ENCODE results near the gene CDC45.

Gene CDC45

DNA sequence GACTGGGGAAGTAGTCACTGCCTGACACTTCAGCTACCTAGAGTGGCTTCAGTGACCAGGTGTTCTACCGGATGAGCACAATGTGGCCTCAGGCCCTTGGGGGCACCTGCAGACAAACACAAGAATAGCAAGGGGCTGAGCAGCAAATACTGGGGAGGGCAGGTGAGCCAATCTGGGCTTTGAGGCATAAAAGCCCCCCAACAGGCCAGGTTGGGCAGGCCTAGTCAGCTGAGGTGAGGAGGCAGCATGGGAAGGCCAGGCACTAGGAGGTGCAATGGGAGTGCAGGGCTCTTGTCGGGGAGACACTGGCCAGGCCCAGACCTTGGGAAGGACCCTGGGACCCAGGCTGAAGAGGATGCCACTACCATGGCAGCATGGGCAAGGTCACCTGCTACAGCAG lies 9.7 kb upstream of the CDC45 start:
- no peak for DNase-seq

DNA sequence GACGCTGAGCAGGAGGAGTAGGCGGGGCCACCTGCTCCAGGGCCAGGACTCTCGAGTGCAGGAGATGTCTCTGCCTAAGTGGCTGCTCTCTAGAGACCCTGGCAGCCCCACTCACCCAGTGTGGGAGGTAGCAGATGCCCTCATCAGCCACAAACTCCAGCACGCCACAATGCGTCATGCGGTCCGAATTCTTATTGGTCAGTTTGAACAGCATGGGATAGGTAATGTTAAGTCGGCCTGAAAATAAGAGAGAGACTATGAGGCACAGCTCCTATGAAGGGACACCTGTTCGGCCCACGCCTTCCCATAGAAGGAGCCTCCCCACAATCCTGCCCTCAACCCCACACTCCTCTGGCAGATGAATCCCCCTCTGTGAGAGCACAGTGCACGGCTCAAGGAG lies 8.1 kb upstream of the CDC45 start:
- no peak for DNase-seq

DNA sequence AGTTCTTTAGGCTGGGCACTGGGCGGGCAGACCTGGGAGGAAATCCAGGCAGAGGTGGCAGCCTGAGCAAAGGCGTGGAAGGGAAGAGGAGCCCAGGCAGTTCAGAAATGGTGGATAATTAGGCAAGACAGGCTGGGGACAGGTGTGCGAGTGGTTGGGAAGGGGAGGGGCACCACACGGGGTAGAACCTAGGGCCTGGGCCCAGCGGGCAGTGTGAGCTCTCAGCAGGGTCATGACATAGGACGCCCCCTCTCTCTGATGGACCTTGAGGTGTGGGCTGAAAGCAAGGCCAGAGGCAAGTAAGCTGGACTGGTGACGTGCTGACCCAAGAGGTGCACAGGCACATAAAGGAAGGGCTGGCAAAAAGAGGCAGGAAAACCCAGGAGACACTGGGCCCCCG lies 7.5 kb upstream of the CDC45 start:
- no peak for DNase-seq

DNA sequence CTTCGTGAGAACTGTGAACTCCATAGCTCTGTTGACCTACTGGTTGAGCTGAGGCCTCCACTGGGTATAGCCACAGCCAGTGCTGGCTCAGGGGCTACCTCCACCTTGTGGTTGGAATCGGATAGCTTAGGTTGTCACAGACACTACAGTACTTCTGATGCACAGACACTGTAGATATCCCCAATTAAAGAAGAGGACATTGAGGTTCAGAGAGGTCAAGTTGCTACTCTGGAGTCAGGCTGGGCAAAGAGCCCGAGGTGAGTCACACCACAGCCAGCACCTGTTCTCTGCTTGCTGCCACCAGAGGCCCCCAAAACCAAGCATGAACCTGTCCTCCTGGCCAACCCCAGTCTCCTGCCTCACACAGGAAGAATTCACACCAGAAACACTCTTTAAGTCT lies 6.1 kb upstream of the CDC45 start:
- DNase-seq, result no peak

DNA sequence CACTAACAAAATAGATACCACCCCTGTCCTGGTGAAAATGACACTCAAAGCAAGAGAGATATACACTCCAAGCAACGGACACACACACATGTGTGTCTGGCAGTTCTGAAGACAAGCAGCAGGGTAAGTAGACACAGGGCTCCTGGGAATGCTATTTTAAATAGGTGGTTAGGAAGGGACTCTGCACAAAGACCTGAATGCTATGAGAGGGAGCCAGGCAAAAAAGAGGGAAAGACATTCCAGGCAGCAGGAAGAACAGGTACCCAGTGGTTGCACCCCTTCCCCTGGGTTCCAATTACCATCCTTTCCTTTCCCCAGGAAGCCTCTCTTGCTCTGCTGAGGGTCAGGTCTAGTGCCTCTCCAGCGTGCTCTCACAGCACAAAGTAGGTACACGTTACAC lies 3.7 kb upstream of the CDC45 start:
- DNase-seq, result no peak

DNA sequence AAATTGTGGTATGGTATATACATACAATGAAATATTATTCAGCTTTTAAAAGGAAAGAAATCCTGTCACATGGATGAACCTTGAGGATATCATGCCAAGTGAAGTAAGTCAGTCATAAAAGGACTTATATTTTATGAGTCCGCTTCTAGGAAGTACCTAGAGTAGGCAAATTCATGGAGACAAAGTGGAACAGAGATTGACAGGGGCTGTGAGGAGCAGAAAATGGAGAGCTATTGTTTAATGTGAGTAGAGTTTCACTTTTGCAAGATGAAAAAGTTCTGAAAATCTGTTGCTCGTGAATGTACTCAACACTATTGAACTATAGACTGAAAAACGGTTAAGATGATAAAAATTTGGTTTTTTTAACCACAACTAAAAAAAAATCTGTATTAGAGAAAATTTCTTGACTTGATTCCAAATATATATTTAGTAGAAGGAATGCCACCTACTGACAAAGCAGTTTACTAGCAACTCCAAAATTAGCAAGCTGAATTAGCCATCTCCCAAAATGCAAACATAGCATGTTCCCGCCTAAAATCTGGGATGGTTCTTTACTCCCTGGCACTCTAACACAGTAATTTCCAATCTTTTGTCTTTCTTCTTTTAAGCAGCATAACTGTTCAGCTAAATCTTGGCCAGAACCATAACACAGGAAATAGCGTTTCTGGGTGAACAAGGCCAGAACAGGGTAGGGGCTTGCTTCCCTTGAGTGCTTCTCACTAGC lies 2.2 kb upstream of the CDC45 start:
- no peak for DNase-seq

DNA sequence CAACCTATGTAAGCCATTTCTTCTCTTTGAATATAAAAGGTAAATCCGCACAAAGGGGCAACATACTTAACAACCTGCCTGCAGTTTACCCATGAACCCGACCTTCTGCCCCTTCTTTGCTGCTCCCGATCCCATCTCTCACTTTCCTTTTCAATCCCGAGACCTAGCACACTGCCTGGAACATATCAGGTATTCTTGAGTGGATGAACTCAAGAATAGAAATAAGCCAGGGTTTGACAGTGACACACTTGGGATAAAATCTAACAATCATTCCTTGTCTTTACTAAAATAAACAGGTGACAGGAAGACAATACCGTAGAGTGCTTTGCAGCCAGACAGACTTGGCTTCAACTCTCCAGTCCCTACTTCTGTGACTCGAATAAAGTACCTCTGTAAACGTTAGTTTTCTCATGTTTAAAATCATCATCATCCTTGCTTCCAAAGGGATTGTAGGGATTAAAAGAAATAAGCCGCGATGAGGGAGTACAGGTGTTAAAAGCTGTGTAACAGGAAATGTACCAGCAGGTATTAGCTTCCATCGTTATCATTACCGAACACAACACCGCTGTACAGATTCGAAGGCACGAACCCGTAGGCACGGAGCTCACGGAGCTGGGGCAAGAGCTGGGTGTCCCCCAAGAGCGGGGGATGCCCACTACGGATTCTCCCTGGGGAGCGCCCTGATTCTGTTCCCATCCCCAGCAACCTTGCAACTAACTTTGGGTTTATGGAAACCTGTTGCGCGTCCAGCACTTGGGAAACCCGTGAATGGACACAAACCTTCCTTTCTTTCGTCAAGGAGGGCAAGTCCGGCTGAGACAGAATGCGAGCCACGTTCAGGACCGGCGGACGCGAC lies 1.4 kb upstream of the CDC45 start:
- no peak for DNase-seq

DNA sequence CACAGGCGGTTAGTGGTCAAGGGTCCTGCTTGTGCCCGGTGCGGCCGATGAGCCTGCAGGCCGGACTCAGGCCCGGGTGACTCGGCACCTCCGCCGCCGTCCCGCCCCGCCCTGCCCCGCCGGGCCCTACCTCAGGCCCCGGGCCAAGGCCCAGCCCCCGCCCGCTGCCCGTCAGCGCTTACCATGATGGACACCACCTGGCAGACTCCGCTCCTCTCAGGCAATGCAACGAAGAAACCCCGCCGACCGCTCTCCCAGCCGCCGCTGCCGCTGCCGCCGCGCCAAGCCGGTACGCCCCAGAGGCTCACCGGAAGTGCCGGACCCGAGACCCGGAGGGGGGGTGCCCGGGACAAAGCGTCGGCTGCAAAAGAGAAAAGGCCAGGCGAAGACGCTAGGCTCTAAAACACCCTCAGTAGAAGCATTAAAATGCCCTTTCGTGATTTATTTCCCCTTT lies 792 bp upstream of the CDC45 start, which contains the start of gene UFD1:
UFD1 (minus strand) TSS at position 293 of the 454 bp plus-strand sequence; CDS start at position 185, 108 bp downstream.
- DNase-seq, result peak; percentile 82

DNA sequence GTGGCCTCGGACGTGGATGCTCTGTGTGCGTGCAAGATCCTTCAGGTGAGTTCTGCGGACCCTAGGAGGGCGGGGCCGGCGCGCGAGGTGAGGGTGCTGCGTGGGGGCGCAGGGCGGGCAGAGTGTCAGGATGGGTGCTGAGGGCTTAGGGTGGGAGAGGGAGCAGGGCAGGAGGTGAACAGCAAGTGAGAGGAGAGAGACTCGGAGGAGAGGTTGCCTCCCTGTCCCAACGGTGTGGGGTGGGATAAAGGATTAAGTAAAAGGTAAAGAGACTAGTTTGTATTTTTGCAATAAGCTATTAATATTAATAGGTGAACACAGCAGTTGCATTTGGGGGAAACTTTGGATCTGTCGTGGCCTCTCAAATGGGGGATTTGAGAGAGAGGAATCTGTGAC lies 451 bp downstream of the CDC45 start:
- DNase-seq, result no peak

DNA sequence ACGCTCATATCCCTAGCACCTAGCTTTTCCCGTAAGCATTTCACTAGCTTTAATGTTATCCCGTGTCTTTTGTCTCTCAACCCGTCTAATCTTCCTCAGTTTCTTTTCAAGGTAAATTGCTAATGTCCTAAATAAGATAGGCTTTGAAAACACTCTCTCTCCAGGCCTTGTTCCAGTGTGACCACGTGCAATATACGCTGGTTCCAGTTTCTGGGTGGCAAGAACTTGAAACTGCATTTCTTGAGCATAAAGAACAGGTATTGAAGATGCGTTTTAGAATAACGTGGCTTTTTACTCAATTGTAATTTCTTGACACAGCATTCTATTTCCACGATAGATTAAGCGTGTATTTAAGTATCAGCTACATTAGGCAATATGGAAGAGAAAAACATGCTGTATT lies 1.1 kb downstream of the CDC45 start:
- no peak for DNase-seq

DNA sequence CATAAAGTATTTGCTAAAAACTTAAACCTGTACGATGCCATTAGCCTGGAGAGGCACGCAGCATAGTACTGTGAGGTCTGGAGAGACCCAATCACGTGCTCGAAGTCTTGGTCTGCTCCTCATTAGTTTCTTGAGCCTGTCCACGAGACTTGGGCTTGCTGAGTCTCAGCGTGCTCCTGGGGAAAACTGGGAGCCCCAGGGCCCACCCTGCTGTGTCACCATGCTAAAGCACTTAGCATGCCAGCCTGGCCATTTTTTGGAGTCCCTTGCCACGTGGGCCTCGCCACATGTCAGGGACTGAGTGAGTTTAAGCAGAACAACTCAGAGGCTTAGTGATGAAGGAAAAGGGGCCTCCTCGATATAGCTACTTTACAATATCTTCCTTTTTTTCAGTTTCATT lies 2.6 kb downstream of the CDC45 start:
- DNase-seq, result no peak

DNA sequence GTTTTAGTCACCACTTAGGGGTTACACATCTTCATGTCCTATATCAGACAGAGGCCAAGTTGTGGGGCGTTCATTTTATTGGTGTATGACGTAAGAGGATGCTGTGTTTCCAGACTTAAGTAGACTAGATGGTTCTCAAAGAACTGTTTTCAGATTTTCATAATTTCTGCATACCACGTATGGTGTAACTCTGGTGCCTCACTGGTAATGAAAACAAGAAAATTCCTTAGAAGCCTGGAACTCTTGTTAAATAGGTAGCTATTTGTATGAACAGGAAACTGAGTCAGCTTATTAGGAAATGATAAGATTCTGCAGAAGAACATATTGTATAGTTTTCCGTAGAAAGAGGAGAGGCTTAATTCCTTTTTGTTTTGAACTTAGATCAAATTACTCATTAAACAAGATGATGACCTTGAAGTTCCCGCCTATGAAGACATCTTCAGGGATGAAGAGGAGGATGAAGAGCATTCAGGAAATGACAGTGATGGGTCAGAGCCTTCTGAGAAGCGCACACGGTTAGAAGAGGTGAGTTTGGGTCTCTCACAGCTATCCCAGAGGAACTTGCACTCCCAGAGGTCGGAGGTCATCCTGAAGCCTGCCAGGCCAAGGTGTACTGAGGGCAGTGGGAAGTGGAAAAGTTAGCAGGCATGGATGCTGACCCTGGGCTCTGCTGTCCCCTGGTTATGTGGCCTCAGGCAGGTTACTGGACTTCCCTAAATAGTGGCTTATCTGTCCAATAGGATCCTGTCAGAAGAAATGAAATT lies 3.9 kb downstream of the CDC45 start:
- no peak for DNase-seq

DNA sequence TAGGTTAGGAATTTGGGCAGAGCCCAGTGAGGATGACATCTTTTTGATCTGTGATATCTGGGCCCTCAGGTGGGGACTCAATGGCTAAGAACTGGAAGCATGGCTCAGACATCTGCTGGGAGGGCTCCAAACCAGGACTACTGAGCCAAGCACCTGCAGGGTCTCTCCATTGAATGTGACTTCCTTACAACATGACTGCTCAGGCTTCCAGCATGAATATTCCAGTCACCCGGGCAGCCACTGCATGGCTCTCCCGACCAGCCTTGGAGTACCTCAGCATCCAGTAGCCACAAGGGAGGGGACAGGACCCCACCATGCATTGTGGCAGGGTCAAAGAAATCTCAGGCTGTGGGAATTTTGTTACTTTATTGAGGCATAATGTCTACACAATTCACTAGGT lies 8.6 kb downstream of the CDC45 start:
- DNase-seq, result no peak

DNA sequence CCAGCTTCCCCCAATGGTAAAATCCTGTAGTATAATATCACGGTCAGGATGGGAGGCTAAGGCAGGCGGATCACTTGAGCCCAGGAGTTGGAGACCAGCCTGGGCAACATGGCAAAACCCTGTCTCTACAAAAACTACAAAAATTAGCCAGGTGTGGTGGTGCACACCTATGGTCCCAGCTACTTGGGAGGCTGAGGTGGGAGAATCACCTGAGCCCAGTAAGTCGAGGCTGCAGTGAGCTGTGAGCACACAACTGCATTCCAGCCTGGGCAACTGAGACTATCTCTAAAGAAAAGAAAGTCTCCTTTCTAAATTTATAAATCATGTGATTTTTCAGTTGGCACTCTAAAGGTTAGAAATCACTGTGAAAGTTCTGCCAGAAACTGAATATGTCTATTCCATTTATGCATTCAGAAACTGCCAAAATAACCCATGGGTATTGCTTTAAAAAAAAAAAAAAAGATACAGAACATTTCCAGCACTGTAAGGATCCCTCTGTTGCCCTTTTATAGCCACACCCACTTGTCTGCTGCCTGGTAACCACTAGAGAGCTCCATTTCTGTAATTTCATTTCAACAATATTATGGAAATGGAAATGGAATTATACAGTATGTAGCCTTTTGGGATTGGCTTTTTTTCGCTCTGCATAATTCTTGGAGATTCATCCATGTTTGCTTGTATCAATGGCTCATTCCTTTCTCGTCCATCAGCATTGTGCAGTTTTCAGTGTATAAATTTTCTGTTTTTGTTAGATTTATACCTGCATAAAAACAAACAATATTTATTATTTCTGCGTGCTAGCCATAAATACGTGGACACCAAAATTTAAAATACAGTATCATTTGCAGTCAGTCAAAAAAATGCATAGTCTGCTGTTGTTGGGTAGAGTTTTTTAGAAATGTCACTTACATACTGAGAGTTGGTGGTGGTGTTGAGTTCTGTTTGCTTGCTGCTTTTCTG lies 9.4 kb downstream of the CDC45 start:
- DNase-seq, result no peak

DNA sequence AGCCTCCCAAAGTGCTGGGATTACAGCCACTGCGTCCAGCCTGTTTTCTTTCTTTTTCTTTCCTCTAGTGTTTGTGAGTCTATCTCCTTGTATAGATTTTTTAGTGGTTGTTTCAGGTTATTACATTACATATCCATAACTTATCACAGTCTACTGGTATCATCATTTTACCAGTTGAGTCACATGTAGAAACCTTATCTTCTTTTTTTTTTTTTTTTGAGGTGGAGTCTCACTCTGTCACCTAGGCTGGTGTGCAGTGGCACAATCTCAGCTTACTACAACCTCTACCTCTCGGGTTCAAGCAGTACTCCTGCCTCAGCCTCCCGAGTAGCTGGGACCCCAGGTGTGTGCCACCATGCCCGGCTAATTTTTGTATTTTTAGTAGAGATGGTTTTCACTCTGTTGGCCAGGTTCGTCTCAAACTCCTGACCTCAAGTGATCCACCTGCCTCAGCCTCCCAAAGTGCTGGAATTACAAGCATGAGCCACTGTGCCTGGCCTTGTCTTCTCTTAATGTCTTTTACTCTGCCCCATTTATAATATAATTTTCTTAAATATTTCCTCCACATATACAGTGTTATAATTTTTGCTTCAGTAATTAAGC lies 11.0 kb downstream of the CDC45 start:
- no peak for DNase-seq

DNA sequence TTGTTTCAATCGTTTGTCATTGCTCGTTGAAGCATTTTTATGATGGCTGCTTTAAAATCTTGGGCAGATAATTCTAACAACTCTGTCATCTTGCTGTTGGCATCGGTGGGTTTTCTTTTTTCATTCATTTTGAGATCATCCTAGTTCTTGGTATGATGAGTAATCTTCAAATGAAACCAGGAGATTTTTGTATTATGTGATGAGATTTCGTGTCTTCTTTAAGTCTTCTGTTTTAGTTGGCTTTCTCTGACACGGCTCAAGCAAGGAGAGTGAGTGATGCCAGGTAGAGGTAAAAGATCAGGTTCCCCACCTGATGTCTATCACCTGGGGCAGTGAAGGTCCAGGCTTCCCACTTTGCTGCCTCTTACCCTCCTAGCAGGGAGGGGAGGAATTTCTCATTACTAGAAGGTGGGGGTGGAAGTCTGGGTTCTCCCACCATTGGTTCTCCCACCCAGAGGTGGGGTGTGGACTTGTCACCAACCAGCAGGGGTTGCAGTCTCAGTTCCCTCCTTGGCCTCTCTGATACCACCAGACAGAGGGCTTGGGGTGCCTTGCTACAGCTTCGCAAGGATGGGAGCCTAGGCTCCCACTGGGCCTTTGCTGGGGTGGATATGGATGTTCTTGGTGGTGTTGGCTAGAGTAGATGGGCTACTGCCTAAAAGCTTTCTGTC lies 12.9 kb downstream of the CDC45 start:
- no peak for DNase-seq

DNA sequence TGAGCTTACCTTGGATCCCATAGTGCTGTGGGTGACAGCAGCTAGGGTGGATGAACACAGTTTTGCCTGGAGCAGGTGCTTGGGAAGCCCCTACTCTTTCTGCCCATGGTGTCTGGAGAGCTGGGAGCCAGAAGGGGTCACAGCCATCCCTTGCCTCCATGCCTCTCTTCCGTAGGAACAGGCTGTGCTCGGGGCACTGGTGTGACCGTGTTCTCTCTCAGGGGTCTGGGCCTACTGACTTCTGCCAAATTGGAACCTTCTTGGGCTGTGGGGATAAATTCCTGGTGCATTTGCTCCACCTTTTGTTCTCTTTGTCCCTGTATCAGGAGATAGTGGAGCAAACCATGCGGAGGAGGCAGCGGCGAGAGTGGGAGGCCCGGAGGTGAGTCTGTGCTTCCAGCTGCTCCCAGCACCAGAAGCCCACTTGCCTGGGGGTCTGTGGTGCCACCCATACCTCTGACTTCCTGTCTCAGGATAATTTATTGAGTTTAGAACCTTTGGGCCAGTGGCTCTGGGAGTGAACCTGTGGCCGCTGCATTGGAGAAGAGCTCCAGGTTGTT lies 14.4 kb downstream of the CDC45 start:
- DNase-seq, result no peak

DNA sequence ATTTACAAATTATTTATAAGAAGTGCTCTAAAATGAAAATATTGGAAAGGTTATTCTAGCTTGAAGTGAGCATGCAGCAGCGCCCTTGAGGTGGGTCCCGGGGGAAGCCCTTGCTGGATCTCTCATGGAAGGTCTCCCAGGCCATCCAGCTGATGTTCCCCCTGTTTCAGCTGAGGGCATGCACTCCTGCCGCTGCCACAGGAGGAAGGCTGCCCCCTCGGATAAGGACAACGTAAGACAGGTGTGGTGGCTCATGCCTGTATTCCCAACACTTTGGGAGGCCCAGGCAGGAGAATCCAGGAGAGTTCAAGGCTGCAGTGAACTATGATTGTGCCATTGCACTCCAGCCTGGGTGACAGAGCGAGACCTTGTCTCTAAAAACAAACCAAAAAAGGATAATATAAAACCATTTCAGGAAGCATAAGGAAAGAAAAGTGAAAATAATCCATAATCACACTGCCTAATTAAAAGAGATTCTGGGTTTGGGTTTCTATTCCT lies 15.0 kb downstream of the CDC45 start:
- DNase-seq, result no peak

DNA sequence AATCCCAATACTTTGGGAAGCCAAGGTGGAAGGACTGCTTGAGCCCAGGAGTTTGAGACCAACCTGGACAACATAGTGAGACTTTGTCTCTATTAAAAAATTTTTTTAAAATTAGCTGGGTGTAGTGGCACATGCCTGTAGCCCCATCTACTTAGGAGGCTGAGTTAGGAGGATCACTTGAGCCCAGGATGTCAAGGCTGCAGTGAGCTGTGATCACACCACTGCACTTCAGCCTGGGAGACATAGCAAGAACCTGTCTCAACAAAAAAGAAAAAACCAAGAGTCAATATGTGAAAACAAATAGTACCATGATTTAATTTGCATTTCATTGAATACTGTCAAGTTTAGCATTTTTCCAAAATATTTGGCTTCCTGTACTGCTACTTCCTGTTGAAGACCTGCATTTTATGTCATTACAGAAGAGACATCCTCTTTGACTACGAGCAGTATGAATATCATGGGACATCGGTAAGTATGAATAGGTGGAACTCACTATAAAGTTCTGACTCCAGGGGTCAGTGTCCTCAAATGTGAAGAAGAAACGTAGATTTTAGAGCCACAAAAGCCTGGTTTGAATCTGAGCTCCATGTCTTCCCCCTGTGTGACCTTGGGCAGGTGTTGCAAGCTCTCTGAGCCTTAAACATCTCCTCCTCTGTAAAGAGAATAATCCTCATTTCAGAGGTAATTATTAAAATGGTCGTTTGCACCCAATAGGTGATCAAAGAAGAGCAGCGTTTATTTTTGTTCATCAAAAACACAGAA lies 16.0 kb downstream of the CDC45 start:
- DNase-seq, result no peak

DNA sequence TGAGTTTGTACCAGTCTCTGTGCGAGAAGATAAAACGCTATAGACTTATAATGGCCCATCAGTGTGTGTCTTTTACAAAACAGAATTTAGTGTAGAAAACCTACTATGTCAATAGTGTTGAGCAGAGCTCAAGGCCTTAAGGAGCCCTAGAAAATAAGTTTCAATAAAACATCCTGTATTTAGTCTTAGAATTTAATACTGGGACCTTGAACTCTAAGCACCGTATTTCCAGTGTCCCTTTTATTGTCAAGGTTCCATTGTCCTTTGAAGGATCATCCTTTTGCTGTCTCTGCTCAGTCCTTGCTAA lies 16.6 kb downstream of the CDC45 start:
- DNase-seq, result no peak

All from CD4-positive, alpha-beta T cell treated with Interleukin-15 for 1 hour (primary cell).